Measurements from ENCODE around the gene CHSY3.
A peak's percentile ranks its signal among the peaks of the same experiment; 100 is the strongest.

Gene CHSY3

DNA sequence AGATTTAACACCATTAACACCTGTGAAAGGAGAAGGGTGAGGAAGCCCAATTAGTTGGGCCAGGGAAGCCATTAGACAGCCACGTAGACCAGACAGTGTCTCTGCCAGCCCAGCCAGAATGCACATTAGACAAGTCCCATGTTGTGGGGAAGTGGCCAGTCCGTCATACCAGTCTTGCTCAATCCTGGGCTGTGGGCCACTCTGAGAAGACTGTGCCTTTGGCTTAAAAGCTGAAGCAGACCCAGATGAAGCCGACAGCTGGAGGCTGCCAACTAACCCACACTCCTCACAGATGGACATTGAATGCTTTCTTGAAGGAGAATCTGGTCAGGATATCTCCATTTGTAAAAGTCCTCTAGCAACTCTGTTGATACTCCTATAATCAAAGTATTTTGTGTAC is 128.5 kb downstream of the CHSY3 start:
- peak; percentile 52 to 66 for DNase-seq

DNA sequence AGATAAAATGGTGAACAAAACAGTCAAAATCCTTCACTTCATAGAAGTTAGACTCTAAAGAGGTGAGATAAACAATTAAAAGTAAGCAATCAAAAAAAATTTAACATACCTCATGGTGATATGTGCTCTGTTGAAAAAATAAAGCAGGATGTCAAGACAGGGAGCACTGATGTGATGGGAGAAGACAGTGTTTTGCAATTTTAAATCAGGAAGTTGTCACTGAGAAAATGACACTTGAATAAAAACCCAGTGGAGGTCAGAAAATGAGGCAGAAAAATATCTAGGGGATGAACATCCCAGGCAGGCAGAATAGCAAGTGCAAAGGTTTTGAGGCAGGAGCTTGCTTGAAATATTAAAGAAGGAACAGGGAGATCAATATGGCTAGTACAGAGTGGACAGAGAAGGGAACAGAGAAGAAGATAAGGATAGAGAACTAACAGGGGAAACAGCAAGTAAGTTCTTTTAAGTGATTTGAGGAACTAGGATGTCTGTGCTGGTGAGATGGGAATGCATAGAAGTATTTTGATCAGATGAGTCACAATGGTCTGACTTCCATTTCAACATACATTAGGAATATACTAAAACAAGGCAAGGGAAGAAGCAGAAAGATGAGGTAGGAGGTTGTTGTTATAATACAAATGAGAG is 130.4 kb downstream of the CHSY3 start:
- peak; percentile 62 to 83 for DNase-seq

DNA sequence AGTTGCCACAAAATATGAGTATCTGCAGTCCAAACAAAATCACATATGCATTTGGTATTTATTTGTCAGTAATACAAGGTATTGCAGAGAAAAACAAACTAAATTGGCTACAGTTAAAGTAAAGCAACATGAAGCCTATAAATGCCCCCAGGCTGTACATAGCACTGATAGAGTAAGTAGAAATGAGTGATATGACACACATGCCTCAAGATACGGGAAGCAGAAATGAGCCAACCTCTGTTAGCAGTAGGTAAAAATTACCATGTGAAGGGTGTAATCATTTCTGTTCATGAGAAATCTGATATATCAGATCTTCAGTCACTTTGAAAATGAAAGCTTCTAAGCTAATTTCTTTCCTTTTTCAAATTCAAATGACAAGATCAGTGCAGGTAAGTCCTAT is 131.1 kb downstream of the CHSY3 start:
- DNase-seq: no peak

DNA sequence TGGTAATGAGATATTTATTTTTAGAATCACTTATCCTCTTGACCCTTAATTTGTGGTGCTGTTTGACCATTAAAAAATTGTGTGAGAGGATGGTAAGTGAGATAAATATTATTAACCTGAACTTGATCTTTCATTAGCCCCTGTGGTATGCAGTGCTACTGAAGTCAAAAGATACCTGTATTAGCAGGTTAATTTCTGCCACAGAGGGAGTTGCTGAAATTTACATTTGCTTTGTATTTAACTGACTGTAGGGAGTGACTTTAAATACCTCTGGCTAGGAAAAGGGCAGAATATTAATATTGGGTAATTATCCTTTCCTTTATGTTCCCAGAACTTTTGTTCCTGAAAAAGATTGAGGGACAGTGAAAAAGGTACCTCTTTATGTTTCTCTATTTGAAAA is 133.6 kb downstream of the CHSY3 start:
- no peak for DNase-seq

DNA sequence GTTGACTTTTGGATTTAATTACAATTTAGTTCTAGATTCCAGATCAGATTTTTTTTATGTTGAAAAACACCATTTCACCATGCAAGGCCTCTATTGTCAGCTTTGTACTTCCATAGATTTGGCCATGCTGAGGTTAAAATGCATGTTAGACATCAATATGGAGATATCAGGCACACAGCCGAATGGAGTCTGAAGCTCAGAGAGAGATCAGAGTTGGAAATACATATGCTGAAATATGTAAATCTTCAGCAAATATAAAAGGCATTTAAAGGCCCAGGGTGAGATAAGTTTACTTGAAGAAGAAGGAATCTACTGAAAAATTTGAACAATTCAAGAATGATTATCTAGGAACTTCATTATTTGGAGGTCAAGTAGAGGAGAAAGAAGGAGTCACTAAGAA is 139.6 kb downstream of the CHSY3 start:
- DNase-seq: no peak

DNA sequence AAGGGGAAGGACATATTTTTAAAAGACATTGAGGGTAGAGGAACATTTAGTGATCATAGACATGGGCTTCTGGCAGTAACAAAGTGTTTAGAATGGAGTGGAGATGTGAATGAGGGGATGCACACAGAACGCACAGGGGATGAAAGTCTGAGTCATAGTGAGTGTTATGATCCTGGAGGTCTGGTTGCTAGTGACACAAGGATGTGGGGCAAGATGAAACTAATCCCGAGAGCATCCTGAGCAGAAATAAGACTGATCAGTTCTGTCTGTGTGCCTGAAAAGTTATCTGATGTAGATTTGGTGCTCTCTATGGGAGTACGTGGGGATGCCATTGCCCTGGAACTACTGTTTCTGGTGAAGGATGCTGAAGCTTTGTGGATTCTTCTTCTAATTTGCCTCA is 141.1 kb downstream of the CHSY3 start:
- DNase-seq: no peak

GRCh38 chr5:130050585-130050984 is 146.3 kb downstream of the CHSY3 start:
- DNase-seq: no peak

GRCh38 chr5:130052752-130053151 is 148.5 kb downstream of the CHSY3 start:
- no peak for DNase-seq

GRCh38 chr5:130055572-130055971 is 151.3 kb downstream of the CHSY3 start:
- DNase-seq: no peak

DNA sequence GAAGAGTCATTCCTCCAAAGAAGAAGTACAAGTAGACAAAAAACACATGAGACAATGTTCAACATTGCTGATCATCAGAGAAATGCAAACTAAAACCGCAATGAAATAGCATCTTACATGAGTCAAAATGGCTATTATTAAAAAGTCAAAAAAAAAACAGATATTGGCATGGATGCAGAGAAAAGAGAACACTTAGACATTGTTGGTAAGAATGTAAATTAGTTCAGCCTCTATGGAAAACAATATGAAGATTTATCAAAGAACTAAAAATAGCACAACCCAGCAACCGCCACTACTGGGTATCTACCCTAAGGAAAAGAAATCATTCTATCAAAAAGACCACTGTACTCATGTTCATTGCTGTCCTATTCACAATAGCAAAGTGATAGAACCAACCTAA is 157.5 kb downstream of the CHSY3 start:
- DNase-seq: no peak

- DNase-seq: no peak
These were observed 159.3 kb downstream of the CHSY3 start for GRCh38 chr5:130063603-130064002.

DNA sequence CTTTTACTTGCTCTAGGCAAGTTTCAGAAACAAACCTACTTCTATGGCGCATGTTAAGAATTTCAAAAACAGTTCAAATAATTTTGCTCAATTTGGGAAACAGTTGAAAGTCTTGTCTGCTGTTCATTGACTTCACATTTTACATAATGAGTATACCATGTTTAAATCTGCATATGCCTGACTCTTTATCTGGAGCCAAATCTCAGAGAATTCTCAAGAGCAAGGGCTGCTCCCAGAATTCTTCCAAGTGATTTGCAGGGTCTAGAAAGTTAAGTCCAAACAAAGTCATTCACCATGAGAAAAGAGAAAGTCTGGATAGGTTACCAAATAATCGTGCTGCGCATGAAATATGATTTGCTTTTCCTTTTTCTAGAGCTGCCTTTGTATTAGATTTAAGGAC is 160.2 kb downstream of the CHSY3 start:
- no peak for DNase-seq

GRCh38 chr5:130065617-130066016 is 161.4 kb downstream of the CHSY3 start:
- DNase-seq: no peak

- DNase-seq: no peak
These were observed 162.4 kb downstream of the CHSY3 start for GRCh38 chr5:130066644-130067043.

- no peak for DNase-seq
These were observed 163.1 kb downstream of the CHSY3 start for GRCh38 chr5:130067364-130067763.

- no peak for DNase-seq
These were observed 163.8 kb downstream of the CHSY3 start for GRCh38 chr5:130068101-130068500.

DNA sequence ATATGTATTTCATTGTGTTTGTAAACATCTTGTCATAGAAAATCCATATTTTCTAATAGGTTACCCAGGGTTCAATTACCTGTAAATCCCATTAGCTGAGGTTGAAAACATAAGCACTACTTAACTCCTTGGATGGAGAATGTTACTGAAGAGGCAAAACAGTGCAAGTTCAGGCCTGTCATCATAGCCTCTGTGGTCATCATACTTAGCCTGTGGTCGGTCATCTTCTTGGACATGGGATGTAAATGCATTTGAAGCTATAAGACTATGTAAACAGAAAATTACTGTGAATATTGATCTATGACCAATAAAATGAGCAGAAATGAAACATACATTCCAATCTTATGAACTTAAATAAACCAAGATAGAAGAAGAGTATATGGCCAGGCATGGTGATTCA is 164.7 kb downstream of the CHSY3 start:
- no peak for DNase-seq

- no peak for DNase-seq
These were observed 170.6 kb downstream of the CHSY3 start for GRCh38 chr5:130074820-130075219.

DNA sequence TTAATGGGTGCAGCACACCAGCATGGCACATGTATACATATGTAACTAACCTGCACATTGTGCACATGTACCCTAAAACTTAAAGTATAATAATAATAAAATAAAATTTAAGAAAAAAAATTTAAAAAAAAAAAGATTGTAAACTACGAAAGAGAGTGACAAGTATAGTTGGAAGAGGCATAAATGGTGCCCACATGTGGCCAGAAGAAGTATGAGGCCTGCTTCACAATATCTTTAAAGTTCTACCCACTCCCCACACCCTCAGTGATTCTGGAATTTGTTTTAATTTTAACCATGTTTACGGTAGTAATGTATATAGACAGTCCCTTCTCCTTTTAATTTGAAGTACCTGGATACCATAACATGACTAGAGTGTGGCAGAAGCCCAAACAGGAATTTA is 172.7 kb downstream of the CHSY3 start:
- DNase-seq: no peak

GRCh38 chr5:130078661-130079060 is 174.4 kb downstream of the CHSY3 start:
- no peak for DNase-seq

DNA sequence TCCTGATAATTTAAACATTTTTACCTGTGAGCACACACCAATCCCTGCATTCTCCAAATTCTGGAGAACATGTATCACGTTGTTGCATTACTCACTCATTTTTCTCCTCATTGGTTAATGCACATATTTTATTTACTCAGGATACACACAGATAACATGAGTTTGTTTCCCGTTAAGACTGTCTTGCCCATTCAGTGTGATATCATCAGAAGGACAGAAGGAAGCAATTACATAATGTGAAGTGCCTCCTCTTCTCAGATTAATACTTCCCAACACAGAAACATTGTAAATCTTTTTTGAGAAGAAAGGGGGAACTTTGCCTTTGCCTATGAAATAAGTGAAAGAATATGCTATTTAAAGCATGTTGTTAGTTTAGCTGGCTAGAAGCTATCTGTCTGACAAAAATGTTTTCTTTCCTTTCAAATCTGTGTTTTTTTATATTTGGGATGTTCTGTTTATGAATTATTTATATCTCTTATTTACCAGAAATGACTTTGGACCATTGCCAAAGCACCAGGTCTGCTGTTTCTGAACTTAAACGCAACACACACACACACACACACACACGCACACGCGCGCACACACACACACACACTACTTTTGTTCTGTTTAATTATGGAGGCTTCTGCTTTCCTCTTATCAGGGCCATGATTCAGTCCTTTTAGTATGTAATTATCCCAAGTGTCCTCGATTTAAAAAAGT is 186.5 kb downstream of the CHSY3 start:
- DNase-seq: no peak

DNA sequence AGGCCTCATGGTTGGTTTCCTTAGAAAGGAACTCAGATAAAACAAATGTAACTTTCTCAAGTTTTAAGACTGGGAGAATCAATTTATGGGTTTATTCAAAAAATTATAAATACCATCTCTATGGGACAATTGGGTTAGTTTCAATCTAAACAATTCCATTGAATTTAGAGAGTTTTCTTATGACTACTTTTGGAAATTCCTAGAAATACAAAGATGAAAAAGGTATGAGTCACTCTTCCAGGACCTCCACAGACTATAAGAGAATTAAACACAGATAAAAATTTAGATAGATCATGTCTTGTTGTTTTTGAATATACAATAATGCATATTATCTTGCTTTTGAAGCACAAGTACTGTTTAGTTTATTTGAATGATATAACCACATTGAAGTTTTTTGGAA is 188.7 kb downstream of the CHSY3 start:
- no peak for DNase-seq

GRCh38 chr5:130096483-130096882 is 192.2 kb downstream of the CHSY3 start:
- DNase-seq: no peak

GRCh38 chr5:130099008-130099407 is 194.7 kb downstream of the CHSY3 start:
- DNase-seq: no peak

- no peak for DNase-seq
These were observed 198.1 kb downstream of the CHSY3 start for GRCh38 chr5:130102375-130102774.
